Liver (tissue), 3 donors: ENCODE data around the gene TBC1D1.

ENCODE experiments used
- CTCF ChIP-seq: fragments of 150-350 bp; IDR thresholded peaks from 2 replicates; pipeline ENCODE4 v1.5.1; 2017; ENCODE audit warnings: improper control_type of control experiment, low read depth, low read length; ENCODE audit not compliant: missing input control
- RAD21 ChIP-seq, 2 donors: IDR thresholded peaks; 2 replicates each; pipeline ENCODE4 v1.6.1; 2016; ENCODE audit warnings: antibody characterized with exemption in 2 of 2, mild to moderate bottlenecking in 2 of 2
- RXRA ChIP-seq, 2 donors: IDR thresholded peaks; 2 replicates each; pipeline ENCODE4 v1.6.1; 2017 to 2018; ENCODE audit warnings: antibody characterized with exemption in 2 of 2, mild to moderate bottlenecking in 1 of 2
- TAF1 ChIP-seq: conservative IDR thresholded peaks from 2 replicates; pipeline ENCODE4 v1.6.1; 2016; ENCODE audit warnings: antibody characterized with exemption, mild to moderate bottlenecking
- TF ChIP-seq, protein P1 (sequence below): IDR thresholded peaks from 2 replicates; pipeline ENCODE4 v1.6.1; 2016; ENCODE audit warnings: antibody characterized with exemption, mild to moderate bottlenecking
- donor health status: healthy.
- donor health status: healthy.

DNA sequence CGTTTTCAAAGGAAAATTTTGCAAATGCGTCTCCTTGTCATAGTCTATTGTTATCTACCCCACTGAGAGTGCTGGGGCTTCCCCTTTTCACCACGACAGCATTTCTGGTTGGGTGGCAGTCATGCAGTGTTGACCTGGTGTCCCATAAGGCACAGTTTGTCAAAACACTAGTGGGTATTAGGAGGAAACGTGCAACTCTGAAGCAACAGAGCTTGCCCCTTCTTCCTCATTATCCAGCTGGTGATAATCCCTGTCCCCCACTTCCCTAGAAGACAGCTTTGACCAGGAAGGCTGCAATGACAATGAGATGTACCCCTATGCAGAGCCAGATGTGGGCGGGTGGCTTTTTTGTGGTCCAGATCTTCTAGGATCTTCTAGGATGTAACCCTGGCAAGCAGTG is 1.8 kb downstream of the TBC1D1 start:
- TF ChIP-seq, protein P1, sequence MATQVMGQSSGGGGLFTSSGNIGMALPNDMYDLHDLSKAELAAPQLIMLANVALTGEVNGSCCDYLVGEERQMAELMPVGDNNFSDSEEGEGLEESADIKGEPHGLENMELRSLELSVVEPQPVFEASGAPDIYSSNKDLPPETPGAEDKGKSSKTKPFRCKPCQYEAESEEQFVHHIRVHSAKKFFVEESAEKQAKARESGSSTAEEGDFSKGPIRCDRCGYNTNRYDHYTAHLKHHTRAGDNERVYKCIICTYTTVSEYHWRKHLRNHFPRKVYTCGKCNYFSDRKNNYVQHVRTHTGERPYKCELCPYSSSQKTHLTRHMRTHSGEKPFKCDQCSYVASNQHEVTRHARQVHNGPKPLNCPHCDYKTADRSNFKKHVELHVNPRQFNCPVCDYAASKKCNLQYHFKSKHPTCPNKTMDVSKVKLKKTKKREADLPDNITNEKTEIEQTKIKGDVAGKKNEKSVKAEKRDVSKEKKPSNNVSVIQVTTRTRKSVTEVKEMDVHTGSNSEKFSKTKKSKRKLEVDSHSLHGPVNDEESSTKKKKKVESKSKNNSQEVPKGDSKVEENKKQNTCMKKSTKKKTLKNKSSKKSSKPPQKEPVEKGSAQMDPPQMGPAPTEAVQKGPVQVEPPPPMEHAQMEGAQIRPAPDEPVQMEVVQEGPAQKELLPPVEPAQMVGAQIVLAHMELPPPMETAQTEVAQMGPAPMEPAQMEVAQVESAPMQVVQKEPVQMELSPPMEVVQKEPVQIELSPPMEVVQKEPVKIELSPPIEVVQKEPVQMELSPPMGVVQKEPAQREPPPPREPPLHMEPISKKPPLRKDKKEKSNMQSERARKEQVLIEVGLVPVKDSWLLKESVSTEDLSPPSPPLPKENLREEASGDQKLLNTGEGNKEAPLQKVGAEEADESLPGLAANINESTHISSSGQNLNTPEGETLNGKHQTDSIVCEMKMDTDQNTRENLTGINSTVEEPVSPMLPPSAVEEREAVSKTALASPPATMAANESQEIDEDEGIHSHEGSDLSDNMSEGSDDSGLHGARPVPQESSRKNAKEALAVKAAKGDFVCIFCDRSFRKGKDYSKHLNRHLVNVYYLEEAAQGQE = no peak
- TF ChIP-seq CTCF (no peak), TAF1 (no peak), RXRA (IDR thresholded peaks at IDR 0.05) (no peak), RAD21 (IDR thresholded peaks at IDR 0.05) (no peak)
